CD4-positive, alpha-beta T cell treated with Interleukin-4 for 4 hours (primary cell): Measurements from ENCODE around the gene CERS6.
"Not testable (repeated sequence)": the region's sequence is repeated elsewhere in the genome, so short reads cannot be mapped to it uniquely, and the experiment has no call there.

Experiments
- DNase-seq: peaks from one replicate; pipeline ENCODE4 v3.0.0-alpha.2; 2020

The CERS6 gene

DNA sequence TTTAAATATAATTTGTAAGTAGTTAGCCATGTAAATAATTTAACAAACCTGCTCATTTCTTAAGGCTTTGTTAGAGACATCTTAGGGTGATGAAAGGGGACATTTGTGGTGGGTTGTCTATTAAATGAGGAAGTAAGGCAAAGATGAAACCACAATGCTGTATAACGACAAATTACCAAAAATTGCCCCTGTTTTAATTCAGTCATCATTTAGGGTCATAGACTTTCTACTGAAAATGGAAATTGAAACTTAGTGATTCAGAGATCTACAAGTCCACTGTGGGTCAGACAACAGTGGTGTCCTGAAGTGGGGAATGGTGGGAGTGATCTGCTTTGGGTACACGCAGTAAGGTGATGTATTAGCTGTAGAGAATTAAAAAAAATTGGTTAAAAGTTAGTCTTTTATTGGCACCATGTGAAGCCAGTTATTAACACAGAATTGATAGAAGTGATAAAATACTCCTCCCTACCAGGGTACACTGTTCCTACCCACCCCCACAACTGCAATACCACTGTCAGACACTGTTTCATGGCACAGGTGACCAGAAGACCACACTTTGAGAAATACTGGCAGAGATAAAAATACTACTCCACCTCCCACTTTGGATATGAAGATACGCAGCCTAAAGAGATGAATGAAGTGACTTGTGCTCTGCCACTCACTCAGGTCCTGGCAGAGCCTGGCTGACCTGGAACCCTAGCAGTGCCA is 13.4 kb downstream of the CERS6 start:
- no peak for DNase-seq

DNA sequence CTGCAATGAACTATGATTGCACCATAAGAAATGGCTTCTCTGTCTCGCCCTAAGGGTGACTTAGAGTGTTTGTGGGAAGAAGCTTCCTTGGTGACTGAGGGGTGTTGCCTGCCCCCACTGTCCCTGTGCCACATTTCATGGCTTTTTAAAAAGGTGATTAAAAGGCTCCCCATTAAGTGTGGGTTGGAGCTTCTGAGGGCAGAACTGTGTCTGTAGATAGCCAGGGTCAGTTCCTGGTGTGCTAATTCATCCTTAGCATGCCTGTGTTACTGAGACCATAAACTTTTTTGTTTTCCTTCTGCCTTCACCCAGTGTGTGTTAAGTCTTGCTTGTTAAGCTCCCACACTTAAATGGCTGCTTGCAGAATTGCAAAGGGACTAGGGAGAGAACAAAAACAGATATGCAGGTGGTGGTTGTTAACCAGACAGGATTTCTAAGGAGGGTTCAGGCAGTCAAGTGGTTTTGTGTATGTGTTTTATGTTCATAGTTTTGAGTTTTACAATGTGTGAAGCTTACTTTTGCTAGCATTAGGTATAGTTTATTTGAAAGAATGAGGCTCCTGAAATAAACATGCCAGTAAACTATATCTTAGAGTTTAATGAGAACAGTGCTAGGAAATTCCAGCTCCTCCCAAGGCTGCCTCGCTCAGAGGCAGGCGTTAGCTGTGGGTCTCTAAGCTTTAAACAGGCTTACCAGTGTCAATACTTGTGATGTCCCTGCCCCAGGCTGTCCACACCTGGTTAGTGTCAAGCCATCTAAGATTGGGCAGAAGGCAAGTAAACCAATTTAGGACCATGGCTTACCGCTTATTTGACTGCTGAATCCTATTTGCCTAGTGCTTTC is 14.5 kb downstream of the CERS6 start:
- DNase-seq: no peak

DNA sequence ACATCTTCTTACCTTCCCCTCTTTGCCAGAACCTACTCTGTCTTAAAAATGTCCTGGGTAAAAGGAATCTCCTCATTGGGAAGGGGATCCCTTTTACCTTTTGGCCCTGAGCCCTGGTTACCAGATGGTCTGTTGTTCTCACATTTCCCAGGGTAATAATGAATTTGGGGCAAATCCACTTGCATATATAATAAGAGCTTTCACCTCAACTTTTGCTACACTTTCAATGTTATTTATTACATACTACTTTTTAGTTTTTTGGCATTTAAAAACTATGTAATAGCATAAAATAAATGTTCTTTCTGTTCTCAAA is 15.0 kb downstream of the CERS6 start:
- no peak for DNase-seq

DNA sequence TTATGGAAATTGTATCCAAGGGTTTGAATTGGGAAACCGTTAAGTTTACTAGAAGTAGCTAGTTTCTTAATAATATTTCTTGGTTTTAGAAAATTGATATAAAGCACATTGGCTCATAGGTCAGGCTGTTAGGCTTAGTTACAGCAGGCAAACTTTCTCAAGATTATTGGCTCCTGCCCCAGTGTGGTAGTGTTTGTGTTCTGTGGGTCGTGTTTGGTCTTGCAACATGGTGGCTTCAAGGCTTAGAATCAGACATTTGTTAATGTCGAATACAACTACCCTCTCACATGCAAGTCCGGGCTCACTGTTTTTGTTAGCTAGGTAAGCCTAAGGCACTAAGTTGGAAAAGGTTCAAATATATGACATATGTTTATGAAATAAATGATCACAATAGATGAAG is 19.6 kb downstream of the CERS6 start:
- DNase-seq: no peak

DNA sequence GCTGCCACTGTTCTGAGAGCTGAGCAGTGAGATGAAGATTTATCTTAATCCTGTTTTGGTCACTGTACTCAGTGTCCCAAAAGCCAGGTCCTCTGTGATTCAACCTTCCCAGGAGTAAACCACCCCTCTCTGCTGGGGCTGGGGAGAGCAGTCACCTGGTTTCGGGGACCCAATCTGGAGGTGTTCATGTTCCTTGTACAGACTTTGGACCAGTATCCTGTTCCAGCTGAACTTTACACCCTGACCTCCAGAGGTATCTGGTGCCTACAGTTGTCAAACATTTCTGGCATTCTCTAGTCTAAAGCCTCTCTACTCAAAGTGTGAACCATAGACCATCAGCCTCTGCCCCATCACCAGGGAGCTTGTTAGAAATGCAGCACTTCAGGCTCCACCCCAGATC is 22.1 kb downstream of the CERS6 start:
- DNase-seq: no peak

DNA sequence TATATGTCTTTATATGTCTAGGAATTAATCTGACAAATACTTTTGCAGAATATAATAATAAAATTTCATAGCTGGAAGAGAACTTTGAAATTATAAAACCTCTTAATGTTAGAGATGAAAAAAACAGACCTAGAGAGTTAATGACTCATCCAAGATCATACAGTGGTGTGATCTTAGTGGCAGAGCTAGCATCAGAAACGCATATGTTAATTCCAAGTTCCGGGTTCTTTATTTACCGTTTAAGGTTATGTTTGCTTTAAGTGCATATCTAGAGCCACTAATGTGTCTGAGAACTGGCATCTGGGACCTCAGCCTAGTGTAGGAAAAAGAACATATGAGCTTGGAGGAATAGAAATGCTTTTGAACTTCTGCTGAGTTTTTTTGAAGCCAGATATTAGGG is 24.3 kb downstream of the CERS6 start:
- DNase-seq: no peak

DNA sequence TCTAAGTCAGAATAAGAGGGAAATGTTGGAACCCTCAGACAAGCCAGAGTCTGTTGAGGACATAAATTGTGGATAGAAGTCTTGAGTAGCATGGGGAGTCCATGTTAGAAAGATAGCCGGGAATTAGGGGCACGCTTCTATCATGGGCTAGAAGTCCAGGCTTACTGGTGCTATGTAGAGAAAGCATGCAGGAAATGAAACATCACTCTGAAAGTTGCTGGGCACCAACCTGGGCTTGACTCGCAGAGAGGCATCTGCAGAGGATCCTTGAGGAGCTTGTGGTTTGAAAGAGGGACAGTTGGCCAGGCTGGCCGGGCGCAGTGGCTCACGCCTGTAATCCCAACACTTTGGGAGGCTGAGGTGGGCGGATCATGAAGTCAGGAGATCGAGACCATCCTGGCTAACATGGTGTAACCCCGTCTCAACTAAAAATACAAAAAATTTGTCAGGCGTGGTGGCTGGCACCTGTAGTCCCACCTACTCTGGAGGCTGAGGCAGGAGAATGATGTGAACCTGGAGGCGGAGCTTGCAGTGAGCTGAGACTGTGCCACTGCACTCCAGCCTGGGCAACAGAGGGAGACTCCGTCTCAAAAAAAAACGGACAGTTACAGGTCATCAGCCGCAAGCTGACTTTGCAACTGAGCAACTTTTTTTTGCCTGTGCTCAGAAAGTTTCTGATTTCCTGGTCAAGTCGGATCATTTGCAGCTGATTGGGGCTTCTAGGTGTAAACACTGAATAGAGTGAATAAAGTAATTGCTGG is 24.9 kb downstream of the CERS6 start:
- no peak for DNase-seq

DNA sequence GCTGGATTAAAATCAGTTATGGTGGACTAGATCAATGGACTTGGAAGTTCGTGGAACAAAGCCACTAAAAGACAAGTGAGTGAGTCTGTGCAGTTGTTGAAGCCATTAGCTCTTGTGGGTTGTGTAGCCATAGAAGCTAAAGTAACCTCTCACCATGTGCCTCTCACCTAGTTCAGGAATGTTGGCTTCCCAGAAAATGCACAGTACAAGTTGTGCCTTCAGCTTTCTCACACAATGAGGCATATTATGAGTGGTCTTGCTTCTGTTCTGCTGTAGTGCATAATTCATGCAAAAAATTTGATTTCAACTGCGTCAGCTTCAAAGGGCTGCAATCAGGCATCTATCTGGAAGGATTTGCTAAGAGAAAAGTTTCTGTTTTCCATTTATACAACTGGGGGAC is 26.2 kb downstream of the CERS6 start:
- DNase-seq: no peak

DNA sequence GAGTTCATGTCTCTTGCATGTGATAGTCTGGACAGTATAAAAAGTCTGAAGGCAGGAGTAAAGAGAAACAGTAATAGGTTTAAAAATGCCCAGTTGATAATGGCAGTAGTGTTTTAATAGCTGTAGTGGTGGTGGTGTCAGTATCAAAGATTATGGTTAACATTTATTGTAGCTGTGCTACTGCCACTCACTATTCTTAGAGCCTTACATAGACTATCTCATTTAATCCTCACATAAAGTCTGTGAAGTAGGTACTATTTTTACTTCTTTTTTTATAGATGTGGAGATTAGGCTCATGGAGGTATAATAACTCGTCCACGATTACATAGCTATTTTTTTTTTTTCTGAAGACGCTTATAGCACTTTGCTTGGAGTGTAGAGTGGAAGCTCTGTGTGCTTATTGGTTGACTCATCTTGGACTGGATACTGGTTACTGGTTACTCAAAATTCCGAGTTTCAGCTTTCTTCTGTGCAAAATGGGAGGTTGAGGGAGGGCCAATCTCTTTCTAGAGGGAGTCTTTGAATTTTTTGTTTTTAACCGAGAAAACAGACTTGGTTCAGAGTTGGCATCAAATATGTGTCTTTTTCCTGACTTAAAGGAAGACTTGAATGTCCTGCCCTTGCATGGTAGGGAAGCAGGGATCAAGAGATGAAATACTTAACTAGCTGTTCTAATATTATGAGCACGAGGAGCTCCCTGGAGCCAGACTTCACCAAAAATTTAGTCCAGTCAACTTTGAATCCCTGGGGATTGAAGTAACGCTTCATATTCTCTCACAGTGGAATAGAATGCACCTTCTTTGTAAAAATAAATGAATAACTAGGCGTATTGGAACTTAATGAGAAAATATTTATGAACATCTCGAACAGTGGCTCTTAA is 27.1 kb downstream of the CERS6 start:
- DNase-seq: no peak

DNA sequence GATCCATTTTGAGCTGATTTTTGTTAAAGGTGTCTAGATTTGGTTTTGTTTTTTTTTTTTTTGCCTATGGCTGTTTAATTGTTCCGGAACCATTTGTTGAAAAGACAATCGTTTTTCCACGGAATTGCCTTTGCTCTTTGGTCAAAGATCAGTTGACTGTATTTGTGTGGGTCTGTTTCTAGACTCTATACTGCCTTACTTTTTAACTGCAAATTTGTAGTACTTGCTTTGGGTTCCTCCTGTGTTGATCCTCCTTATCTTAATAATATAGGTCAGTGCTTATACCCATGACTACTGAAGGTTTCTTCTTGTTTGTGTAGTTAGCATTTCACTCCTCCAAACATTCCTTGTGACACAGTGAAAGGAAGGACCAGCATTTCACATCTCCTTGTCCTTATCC is 30.4 kb downstream of the CERS6 start:
- DNase-seq: no peak

DNA sequence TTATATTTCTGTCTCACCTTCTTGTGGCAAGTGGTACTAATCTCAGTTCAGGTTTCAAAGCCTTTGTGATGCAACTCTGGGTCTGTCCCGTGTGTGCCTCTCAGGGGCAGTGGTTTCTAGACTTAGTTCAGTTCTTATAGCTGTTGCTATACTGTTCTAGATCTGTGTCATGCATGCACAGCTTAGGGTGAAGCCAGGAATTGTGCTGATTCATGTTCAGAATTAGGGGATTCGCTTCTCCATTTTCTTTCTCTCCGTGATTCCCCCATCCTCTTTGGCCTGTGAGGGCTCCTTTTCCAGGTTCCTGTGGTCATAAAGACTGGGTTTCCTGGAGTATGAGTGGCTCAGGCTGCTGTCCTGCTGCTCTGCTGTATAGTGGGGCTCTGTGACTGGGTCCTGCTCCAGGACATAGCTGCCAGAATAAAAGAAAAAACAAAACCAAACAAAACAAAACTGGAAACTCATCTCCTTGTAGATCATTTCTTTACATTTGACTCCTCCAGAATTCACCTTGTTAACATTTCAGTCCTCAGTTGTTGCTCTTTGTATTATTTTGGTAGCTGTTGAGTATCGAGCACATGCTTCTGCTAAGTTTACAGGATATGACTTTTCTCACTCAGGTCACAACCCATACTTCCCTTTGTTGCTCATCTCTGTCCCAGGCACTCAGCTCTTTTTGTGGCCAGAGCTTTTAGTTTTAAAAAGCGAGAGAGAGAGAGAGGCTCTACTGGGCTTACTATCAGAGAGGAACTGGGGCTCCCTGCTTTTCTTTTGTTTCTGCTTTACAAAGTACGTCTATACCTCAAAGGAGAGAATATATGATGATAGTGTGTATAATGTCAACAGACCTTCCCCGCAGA is 34.2 kb downstream of the CERS6 start:
- peak; percentile 44 for DNase-seq

DNA sequence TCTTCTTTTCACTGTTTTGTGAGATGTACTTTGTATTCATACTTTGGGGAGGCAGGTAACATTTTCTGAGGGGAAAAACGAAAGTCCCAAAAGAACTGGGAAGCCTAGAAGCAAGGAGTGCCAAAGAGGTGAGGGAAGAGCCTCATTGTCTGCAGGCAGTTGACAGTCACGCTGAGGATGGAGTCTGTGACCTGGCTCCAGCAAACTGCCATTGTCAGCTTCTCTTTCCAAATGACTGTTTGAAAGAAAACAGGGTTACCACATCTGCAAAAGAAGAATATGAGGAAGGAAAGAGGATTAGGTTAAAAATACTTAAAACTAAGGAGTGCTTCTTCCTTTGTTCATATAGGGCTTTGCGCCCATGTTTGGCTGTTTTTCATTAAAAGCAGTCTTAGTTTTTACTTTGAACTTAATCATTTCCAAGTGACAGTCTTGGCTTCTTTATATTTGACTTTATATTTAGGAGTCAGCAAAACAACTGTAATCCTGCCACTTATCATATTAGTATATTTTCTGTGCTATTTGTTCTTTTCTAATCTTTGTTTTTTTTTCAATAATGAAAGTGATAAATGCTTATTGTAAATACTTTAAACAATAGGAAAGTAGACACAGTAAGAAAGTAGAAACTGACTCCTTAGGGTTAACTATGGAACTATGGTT is 35.0 kb downstream of the CERS6 start:
- no peak for DNase-seq

DNA sequence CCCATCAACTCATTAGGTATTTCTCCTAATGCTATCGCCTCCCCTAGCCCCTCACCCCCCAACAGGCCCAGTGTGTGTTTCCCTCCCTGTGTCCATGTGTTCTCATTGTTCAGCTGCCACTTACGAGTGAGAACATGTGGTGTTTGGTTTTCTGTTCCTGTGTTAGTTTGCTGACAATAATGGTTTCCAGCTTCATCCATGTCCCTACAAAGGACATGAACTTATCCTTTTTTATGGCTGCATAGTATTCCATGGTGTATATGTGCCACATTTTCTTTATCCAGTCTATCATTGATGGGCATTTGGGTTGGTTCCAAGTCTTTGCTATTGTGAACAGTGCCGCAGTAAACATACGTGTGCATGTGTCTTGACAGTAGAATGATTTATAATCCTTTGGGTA is 35.7 kb downstream of the CERS6 start:
- not testable (repeated sequence) for DNase-seq

DNA sequence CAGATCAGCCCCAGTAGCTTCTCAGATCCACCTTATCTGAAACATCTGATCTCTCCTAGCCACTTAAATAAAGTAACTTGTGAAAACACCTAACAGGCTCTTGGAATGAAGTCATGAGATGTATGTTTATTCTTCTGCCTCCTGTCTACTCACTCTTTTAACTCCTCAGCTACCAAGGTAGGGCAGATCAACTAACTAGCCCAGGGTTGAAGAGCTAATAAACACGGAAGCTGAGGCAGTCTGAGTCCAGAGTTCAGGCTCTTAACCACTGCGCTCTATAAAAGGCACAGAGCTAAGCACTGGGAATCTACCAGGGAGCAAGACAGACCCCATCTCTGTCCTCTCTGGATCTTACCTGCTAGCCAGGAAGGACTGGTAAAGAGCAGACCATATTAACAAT is 37.1 kb downstream of the CERS6 start:
- not testable (repeated sequence) for DNase-seq

DNA sequence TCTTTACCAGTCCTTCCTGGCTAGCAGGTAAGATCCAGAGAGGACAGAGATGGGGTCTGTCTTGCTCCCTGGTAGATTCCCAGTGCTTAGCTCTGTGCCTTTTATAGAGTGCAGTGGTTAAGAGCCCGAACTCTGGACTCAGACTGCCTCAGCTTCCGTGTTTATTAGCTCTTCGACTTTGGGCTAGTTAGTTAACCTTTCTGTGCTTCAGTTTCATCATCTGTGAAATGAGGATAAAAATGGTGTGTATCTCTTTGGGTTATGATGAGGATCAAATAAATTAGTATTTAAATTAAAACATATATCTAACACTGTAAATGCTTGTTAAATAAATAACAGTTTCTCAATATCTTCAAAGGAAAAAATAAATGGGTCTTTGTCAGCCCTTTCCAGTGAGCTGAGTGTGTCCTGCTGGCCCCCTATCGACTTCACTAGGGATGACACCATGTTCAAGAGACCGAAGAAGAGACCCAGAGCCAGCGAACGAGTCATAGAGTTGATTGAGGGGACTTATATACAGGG is 38.2 kb downstream of the CERS6 start:
- no peak for DNase-seq

DNA sequence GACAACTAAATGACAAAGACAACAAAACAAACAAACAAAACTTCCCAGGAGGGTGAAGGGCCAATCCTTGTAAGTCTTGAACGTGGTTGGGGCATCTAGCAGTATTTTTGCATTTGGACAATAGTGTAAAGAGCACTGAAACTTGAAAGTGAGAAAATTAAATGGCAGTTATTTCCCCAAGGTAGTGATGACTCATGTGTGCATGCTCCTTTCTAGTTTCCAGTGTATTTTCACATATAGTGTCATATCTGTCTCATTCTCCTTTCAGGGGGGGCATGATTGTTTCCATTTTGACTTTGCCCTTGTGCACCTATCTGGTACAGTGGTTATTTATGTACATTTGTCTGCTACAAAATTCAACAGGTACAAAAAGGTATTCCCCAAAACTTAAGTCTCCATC is 39.5 kb downstream of the CERS6 start:
- DNase-seq: no peak

DNA sequence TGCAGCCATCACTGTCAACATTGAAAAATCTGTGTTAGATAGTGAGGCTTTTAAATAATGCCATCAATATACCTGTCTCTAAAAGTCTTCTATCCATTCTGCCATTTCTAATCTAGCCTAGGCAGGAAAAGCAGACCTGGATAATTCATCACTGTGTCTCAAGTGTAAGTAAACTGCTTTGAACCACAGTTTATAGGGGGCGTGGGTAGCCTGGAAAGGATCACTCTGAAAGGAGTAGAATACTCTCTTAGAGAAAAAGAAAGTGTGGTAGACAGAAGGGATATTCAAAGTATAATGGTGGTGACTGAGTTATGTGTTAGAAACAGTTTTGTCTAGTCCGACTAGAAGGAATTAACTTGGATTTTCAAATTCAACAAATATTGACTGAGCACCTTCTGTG is 40.8 kb downstream of the CERS6 start:
- no peak for DNase-seq

DNA sequence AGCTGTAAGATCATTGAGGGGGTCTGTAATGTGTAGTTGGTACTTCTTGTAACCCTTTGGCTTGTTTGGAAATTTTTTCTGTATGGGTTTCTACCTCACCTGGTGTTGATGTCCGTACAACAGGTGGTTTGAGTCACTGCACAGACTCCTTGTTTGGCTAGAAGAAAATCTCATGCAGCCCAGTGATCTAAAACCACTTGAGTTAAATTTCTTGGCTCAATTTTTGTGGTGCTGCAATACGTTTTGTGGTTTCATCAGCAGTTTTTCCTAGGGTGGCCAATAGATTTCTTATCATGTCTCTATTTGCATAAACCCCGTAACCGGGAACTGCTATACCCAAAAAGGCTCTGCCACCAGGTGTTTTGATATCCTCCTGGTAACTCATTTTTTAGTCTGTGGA is 43.4 kb downstream of the CERS6 start:
- DNase-seq: no peak

DNA sequence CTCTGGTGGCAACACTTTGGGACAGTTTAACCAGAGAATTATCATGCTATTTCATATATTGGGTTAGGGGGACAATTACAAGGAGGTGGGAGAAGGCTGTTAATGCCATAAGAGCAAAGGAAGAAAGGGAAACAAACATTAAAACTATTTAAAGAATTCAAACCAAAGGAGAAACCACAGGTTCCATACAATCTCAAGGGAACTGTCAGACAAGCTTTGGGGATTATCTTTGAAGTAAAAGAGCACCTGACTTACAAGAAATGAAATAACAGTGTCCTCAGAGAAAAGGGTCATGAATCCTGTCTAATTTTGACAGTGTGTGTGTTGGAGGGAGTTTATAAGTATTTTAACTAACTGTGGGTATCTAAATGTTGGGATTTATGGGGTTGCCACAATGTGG is 44.4 kb downstream of the CERS6 start:
- no peak for DNase-seq

DNA sequence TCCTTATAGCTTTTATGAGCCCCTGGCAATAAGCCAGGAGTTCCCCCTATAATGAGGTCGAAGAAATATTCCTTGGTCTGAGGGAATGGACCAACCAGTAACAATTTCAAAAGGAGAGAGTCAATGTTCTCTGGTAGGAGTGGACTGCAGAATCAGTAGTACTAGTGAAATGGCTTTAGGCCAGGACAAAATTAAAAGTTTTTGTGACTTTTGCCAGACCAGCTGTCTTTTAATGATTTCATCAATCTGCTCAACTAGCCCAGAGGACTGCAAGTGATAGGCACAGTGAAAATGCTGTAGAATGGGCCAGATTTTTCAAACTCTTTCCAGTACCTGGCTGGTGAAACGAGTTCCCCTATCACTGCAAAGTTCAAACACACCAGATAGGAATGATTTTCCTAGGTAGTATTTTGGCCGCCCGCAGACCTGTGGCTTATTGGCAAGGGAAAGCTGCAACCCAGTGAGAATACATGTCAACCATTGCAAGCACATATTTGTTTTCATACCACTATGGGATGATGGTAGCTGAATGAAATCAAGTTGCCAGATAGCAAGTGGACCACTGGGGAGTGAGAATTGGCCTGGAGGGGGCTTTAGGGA is 45.5 kb downstream of the CERS6 start:
- no peak for DNase-seq

DNA sequence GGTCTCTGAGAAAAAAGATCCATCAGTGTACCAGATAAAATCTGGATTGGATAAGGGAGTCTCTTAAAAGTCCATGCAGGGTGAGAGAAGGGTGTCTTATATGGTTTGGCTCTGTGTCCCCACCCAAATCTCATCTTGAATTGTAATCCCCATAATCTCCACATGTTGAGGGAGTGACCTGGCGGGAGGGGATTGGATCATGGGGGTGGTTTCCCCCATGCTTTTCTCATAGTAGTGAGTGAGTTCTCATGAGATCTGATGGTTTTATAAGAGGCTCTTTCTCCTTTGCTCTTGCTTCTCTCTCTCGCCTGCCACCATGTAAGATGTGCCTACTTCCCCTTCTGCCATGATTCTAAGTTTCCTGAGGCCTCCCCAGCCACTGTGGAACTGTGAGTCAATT is 46.8 kb downstream of the CERS6 start:
- DNase-seq: not testable (repeated sequence)
